Heart left ventricle (tissue), 16 donors: ENCODE measurements around the gene SLC37A2. TPM values are rescaled to one million over a fixed set of nuclear protein-coding genes. Genes with fewer than 3 reads are reported as not detected.

Experiments used
- ATAC-seq, 4 donors: fragments of 200-7000 bp; cut with Tn5 transposase; one replicate each; pipeline ENCODE4 v1.9.1; 2020 to 2022; ENCODE audit warnings: moderate library complexity in 4 of 4, mild to moderate bottlenecking in 3 of 4, moderate number of reproducible peaks in 1 of 4
- DNase-seq, 5 donors: peaks; one replicate each; pipeline ENCODE4 v3.0.0-alpha.2; 2020
- H3K27ac ChIP-seq, 12 donors: fragments of 200-600 bp; sonication (generic) in 4 of 12; one replicate each; pipeline versions ENCODE4 v1.5.0 to v1.8.0; 2016 to 2022; ENCODE audit warnings: mild to moderate bottlenecking in 2 of 12
- H3K27me3 ChIP-seq, 9 donors: fragments of 200-600 bp; sonication (generic) in 2 of 9; one replicate each; pipeline versions ENCODE4 v1.5.1 to v1.8.0; 2016 to 2022; ENCODE audit warnings: mild to moderate bottlenecking in 3 of 9
- H3K36me3 ChIP-seq, 9 donors: fragments of 200-600 bp; sonication (generic) in 2 of 9; one replicate each; pipeline versions ENCODE4 v1.5.0 to v1.8.0; 2018 to 2022; ENCODE audit warnings: mild to moderate bottlenecking in 2 of 9
- H3K4me1 ChIP-seq, 12 donors: fragments of 200-600 bp; sonication (generic) in 4 of 12; one replicate each; pipeline versions ENCODE4 v1.5.0 to v1.8.0; 2016 to 2022; ENCODE audit warnings: mild to moderate bottlenecking in 3 of 12
- H3K4me3 ChIP-seq, 12 donors: fragments of 200-600 bp; sonication (generic) in 4 of 12; one replicate each; pipeline versions ENCODE4 v1.5.0 to v1.8.0; 2017 to 2022; ENCODE audit warnings: mild to moderate bottlenecking in 9 of 12, moderate library complexity in 4 of 12
- H3K9me3 ChIP-seq, 12 donors: fragments of 200-600 bp; sonication (generic) in 4 of 12; one replicate each; pipeline versions ENCODE4 v1.5.0 to v1.8.0; 2016 to 2022; ENCODE audit warnings: mild to moderate bottlenecking in 1 of 12
- CTCF ChIP-seq, 12 donors: fragments of 200-600 bp; sonication (generic) in 4 of 12; IDR thresholded peaks; one replicate each; pipeline versions ENCODE4 v1.5.0 to v1.8.0; 2018 to 2022; ENCODE audit warnings: antibody characterized with exemption in 12 of 12, mild to moderate bottlenecking in 5 of 12
- POLR2A ChIP-seq, 2 donors: fragments of 450-650 bp; IDR thresholded peaks; one replicate each; pipeline ENCODE4 v1.6.1; 2017; ENCODE audit warnings: antibody characterized with exemption in 2 of 2, mild to moderate bottlenecking in 2 of 2, moderate library complexity in 2 of 2
- WGBS, 4 donors: extraction: QIAGEN DNeasy Blood & Tissue Kit in 2 of 4; methylation state at CpG; one replicate each; pipeline versions ENCODE4 v1.1.5 to v1.1.7; 2013 to 2018; 5-methylcytosine and 5-hydroxymethylcytosine counted together
- intact Hi-C, 10 donors: fragments of 100-400 bp; cut with DNase I; formaldehyde crosslinking; loops; one replicate each; pipeline versions ENCODE4 v1.11.1 to v1.14.2; 2022
- polyA plus RNA-seq, 2 donors: library from polyadenylated mRNA; stranded (reverse); fragments of 200-250 nt; gene quantifications; one replicate each; pipeline ENCODE4 v1.2.3, GENCODE V29; 2013
- total RNA-seq, 9 donors: library from RNA; depleted of rRNA in 2 of 9; stranded (reverse); fragments of >200 nt in 2 of 9; fragmentation: NEBNext Ultra II Directional in 3 of 9; extraction: Animal tissue kit (Norgen Biotek cat#: 25700) in 3 of 9; gene quantifications; one replicate each; pipeline versions ENCODE4 v1.1.0 to v1.2.4, GENCODE V29; 2016 to 2023
- donor health status: ischemic (EF 13 %, LVEDD 7.1; RV severe dilation, severe dysfunction).
- donor health status: healthy with polysubstance abuse.
- donor health status: DM: no; HTN: yes; CAD: no.
- donor health status: DM: no; HTN: no; CAD: no.
- donor health status: ischemic (EF 25% LVEDD 6.9; RV normal size, moderate dysfunction).
- donor health status: ischemic (EF 25% LVEDD 5.7; RV mildly dilated, moderate dysfunction).
- donor health status: healthy.
- donor health status: DM: yes; HTN: yes; CAD: no.
- donor health status: ischemic (EF 35%, LVEDD 5.7; RV mildly dilated, moderate dysfunction).
- donor health status: nonischemic (EF 11% LVEDD 7.7; RV severe dilation, severe dysfunction).
- donor health status: DM: yes; HTN: yes; CAD: no.
- donor health status: PGD.
- donor health status: ischemic (EF 29% LVEDD 5.4; RV normal size, mild dysfunction).
- donor health status: nonischemic (EF 23%, LVEDD 6.1; RV moderate dilation, normal function).

SLC37A2 gene
- total and polyA plus RNA-seq, 11 donors = 0.65 to 17.9 (median 2.3) TPM

- H3K36me3 ChIP-seq = peaks cover 0 to 51% (median 44%) of the 10 kb centered on the region in 9 donors
- peak overlapping the region in 1 of 12 donors; percentile 73 for H3K27ac ChIP-seq
- DNase-seq (no peak), ATAC-seq (no peak)
- no peaks in the 10 kb centered on the region for H3K27me3 ChIP-seq
- H3K9me3 ChIP-seq = no peaks in the 10 kb centered on the region
- WGBS, 4 donors = 92 to 97% (median 96%) methylated on average over 7 of the region's 7 CpGs
- TF ChIP-seq CTCF (IDR thresholded peaks at IDR 0.05) (no peak), POLR2A (IDR thresholded peaks at IDR 0.05) (no peak)
- no peak overlapping the region for H3K4me3 ChIP-seq
- H3K4me1 ChIP-seq = peaks cover 0 to 12% (median 0%) of the 10 kb centered on the region in 12 donors
- intact Hi-C loops = no loop called here
These were observed 39.4 kb downstream of the SLC37A2 start for GRCh38 chr11:125102510-125102909.

GRCh38 chr11:125105926-125106325 lies 42.8 kb downstream of the SLC37A2 start:
- peaks cover 0 to 20% (median 5%) of the 10 kb centered on the region in 12 donors for H3K4me1 ChIP-seq
- H3K27ac ChIP-seq = no peak overlapping the region
- H3K9me3 ChIP-seq = no peaks in the 10 kb centered on the region
- intact Hi-C loops = no loop called here
- TF ChIP-seq POLR2A (IDR thresholded peaks at IDR 0.05) (no peak), CTCF (IDR thresholded peaks at IDR 0.05) (no peak)
- no peak overlapping the region for H3K4me3 ChIP-seq
- ATAC-seq = no peak
- H3K27me3 ChIP-seq = no peaks in the 10 kb centered on the region
- H3K36me3 ChIP-seq = peaks cover 0 to 18% (median 13%) of the 10 kb centered on the region in 9 donors
- WGBS, 4 donors = 96% methylated on average over 1 of the region's 1 CpG
- no peak for DNase-seq

GRCh38 chr11:125108469-125108868 lies 45.4 kb downstream of the SLC37A2 start:
- ATAC-seq = no peak
- Histone ChIP-seq H3K36me3 (peaks cover 0 to 6% (median 0%) of the 10 kb centered on the region in 9 donors), H3K4me3 (no peak overlapping the region), H3K27me3 (no peaks in the 10 kb centered on the region), H3K9me3 (no peaks in the 10 kb centered on the region), H3K27ac (no peak overlapping the region), H3K4me1 (peaks cover 0 to 17% (median 7%) of the 10 kb centered on the region in 12 donors)
- no peak for DNase-seq
- TF ChIP-seq CTCF (IDR thresholded peaks at IDR 0.05) (no peak), POLR2A (IDR thresholded peaks at IDR 0.05) (no peak)
- intact Hi-C loops = no loop called here
- WGBS, 4 donors = 62 to 80% (median 70%) methylated on average over 3 of the region's 3 CpGs

- Histone ChIP-seq H3K4me3 (peak overlapping the region in 10 of 12 donors; percentile 71 to 97 (median 86)), H3K27ac (no peak overlapping the region), H3K9me3 (no peaks in the 10 kb centered on the region), H3K27me3 (no peaks in the 10 kb centered on the region), H3K4me1 (peaks cover 0 to 17% (median 7%) of the 10 kb centered on the region in 12 donors), H3K36me3 (peaks cover 0 to 6% (median 0%) of the 10 kb centered on the region in 9 donors)
- no peak for ATAC-seq
- no peak for DNase-seq
- TF ChIP-seq CTCF (IDR thresholded peaks at IDR 0.05) (no peak), POLR2A (IDR thresholded peaks at IDR 0.05) (no peak)
- 51 to 55% (median 52%) methylated on average over 4 of the region's 4 CpGs for WGBS, 4 donors
- intact Hi-C loops = loop anchor here in 4 of 10 donors (5.0 to 10.0 kb wide), 3 partner anchors 156 to 486 kb away; partner anchors contain the start of genes CCDC15 (in 4 of the 4) and TBRG1 (in 1 of the 4)
These were observed 47.4 kb downstream of the SLC37A2 start for GRCh38 chr11:125110506-125110905.
